Lower lobe of right lung (tissue), 2 donors: ENCODE results near the gene DBN1. TPM values are rescaled to one million over a fixed set of nuclear protein-coding genes. Genes with fewer than 3 reads are reported as not detected.

Experiments
- ATAC-seq, 2 donors: fragments of 200-7000 bp; cut with Tn5 transposase; one replicate each; pipeline ENCODE4 v1.9.1; 2020 to 2022; ENCODE audit warnings: mild to moderate bottlenecking in 2 of 2, moderate library complexity in 2 of 2
- DNase-seq: peaks from one replicate; pipeline ENCODE4 v3.0.0-alpha.2; 2020
- H3K27ac ChIP-seq: fragments of 200-600 bp; one replicate; pipeline ENCODE4 v1.8.0; 2022
- H3K27me3 ChIP-seq: fragments of 200-600 bp; one replicate; pipeline ENCODE4 v1.8.0; 2022; ENCODE audit warnings: low read depth
- H3K36me3 ChIP-seq: fragments of 200-600 bp; one replicate; pipeline ENCODE4 v1.8.0; 2022; ENCODE audit warnings: mild to moderate bottlenecking
- H3K4me1 ChIP-seq: fragments of 200-600 bp; one replicate; pipeline ENCODE4 v1.8.0; 2022
- H3K4me3 ChIP-seq: fragments of 200-600 bp; one replicate; pipeline ENCODE4 v1.8.0; 2022; ENCODE audit warnings: mild to moderate bottlenecking
- H3K9me3 ChIP-seq: fragments of 200-600 bp; one replicate; pipeline ENCODE4 v1.8.0; 2022
- intact Hi-C: fragments of 100-400 bp; cut with DNase I; formaldehyde crosslinking; loops from one replicate; pipeline ENCODE4 v1.11.0; 2022
- total RNA-seq: library from RNA; stranded (reverse); fragmentation: NEBNext Ultra II Directional; extraction: Animal tissue kit (Norgen Biotek cat#: 25700); gene quantifications from one replicate; pipeline ENCODE4 v1.2.1, GENCODE V29; 2021
- TF ChIP-seq, protein P1 (sequence below): fragments of 200-600 bp; IDR thresholded peaks from one replicate; pipeline ENCODE4 v1.8.0; 2022; ENCODE audit warnings: antibody characterized with exemption, mild to moderate bottlenecking
- donor health status: DM: no; HTN: yes; CAD: no; lungs with severe emphysema.

DBN1 gene
- total RNA-seq, 1 donor from 2014 or later, result 23.1 TPM

DNA sequence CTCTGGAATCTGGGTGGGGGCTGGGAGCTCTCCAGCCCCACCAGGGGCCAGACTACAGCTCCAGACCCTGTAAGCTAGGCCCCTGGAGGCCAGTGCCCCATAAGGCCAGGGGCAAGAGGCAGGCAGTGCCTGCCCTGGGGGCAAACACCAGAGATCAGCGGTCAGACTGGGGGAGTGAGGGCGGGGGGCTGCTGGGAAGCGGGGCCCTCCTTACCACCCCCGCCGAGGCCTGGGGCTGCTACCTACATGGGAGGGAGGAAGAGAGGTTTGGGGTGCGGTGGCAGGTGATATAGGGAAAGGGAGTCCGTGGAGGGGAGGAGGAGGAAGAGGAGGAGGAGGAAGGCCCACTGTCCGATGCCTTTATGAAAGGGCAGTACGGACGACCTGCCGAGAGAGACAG, 14.1 kb downstream of the DBN1 start:
- H3K27ac ChIP-seq, result no peak overlapping the region
- no peak for DNase-seq
- no peaks in the 10 kb centered on the region for H3K9me3 ChIP-seq
- H3K4me1 ChIP-seq, result peaks cover 33% of the 10 kb centered on the region
- TF ChIP-seq, protein P1, sequence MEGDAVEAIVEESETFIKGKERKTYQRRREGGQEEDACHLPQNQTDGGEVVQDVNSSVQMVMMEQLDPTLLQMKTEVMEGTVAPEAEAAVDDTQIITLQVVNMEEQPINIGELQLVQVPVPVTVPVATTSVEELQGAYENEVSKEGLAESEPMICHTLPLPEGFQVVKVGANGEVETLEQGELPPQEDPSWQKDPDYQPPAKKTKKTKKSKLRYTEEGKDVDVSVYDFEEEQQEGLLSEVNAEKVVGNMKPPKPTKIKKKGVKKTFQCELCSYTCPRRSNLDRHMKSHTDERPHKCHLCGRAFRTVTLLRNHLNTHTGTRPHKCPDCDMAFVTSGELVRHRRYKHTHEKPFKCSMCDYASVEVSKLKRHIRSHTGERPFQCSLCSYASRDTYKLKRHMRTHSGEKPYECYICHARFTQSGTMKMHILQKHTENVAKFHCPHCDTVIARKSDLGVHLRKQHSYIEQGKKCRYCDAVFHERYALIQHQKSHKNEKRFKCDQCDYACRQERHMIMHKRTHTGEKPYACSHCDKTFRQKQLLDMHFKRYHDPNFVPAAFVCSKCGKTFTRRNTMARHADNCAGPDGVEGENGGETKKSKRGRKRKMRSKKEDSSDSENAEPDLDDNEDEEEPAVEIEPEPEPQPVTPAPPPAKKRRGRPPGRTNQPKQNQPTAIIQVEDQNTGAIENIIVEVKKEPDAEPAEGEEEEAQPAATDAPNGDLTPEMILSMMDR, result no peak
- intact Hi-C loops, result loop anchor here (10.0 kb wide), 1 partner anchor 55 kb away; the partner anchor contains the start of genes F12 and PFN3
- H3K27me3 ChIP-seq, result no peaks in the 10 kb centered on the region
- no peak for ATAC-seq
- peaks cover 19% of the 10 kb centered on the region for H3K36me3 ChIP-seq
- H3K4me3 ChIP-seq, result no peak overlapping the region

DNA sequence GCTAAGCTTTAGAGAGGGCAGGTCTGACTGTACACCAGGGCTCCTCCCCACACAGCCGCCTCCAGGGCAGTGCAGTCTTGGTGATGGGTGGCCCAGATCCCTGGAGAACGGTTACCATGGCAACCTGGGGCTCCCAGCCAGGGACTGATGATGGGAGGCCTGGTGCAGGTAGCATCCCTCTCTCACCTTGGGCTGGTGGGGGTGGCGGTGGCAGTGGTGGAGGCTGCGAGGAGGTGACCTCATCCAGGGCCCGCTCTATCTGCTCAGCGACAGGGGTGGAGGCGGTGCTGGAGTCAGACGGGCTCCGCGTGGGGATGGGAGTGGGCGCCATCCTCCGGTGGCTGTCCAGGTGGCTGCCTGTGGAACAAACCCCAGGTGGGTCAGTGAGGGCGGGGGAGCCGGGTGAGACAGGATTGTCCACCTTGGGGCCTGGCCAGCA, 14.5 kb downstream of the DBN1 start:
- intact Hi-C loops, result loop anchor here (10.0 kb wide), 1 partner anchor 54 kb away; the partner anchor contains the start of genes F12 and PFN3
- Histone ChIP-seq H3K4me3 (no peak overlapping the region), H3K27ac (no peak overlapping the region), H3K36me3 (peaks cover 19% of the 10 kb centered on the region), H3K9me3 (no peaks in the 10 kb centered on the region), H3K27me3 (no peaks in the 10 kb centered on the region), H3K4me1 (peaks cover 38% of the 10 kb centered on the region)
- TF ChIP-seq, protein P1, result no peak
- ATAC-seq (no peak), DNase-seq (no peak)

DNA sequence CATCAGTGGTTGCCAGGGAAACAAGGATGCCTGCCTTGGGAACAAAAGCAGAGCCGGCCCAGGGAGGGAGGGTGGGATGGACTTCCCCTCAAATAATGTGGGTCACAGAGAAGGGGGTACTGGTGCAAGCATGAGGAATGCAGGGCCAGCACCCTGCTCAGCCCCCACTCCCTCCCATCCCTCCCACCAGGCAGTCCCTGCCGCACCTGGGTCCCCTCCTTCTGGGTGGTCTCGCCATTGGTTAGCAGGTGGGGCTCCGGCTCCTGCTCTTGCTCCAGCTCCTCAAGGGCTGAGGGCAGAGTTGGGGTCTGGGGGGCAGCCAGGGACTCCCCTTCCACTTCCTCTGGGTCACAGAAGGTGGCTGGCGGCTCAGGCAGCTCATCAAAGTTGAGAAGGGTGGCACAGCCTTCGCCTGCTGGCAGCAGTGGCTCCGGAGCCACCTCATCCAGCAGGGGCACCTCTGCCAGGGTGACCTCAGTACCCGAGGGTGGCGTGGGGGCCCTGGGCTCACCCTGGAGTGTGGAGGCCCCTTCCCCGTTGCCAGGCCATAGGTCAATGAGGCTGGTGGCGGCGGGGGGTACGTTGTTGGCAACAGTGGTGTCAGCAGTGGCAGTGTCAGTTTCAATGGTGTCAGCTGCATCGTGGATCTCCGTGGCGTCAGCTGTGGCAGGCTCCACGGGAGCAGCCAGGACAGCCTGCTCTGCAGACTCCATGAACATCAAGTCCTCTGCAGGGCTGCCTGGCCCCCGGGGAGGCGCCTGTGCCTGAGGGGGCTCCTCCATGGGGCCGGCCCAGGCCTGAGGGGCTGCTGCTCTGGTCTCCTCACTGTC, 15.4 kb downstream of the DBN1 start:
- TF ChIP-seq, protein P1, result no peak
- DNase-seq (no peak), ATAC-seq (no peak)
- H3K4me1 ChIP-seq, result peaks cover 40% of the 10 kb centered on the region
- H3K27ac ChIP-seq, result peak overlapping the region; percentile 6
- H3K4me3 ChIP-seq, result no peak overlapping the region
- intact Hi-C loops, result loop anchor here (10.0 kb wide), 1 partner anchor 53 kb away; the partner anchor contains the start of genes F12 and PFN3
- H3K36me3 ChIP-seq, result peaks cover 19% of the 10 kb centered on the region
- H3K9me3 ChIP-seq, result no peaks in the 10 kb centered on the region
- no peaks in the 10 kb centered on the region for H3K27me3 ChIP-seq

DNA sequence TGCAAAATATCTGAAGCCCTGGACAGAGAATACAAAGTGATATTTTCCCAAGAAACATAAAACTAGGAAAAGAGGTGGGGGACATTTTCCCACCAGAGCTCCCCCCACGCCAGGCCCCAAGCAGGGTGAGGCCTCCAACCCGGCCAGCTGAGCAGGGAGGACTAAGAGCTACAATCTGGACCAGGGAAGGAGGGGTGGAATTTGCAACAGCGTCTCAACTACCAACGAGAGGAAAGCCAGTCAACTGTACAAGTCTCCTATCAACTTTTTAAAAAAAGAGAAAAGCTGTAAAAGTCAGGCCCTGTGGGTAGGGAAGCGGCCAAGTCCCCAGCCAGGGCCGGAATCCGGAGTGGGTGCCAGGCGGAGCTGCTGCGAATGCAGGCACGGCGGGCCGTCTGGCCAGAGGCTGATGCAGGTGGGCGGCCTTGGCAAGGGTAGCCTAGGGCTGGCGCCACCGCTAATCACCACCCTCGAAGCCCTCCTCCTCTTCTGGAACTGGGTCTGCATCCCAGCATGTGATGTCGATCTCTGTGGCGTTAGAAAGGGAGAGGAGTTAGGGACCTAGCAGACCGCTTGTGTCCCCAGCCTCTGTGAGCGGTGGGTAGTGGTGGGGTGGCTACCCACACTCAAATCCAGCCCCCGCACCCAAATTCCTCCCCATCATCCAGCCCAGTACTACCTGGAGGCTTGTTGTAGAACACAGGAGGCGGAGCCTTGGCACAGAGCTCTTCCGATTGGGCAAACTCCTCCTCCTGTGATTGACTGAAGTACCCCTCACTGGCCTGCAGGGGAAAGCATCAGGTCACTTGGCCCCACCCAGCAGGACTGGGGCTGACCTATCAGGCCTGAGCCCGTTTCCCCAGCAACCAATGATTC, 16.2 kb downstream of the DBN1 start:
- DNase-seq (peak; percentile 83), ATAC-seq (peak; percentile 43 to 50)
- peaks cover 6% of the 10 kb centered on the region for H3K27me3 ChIP-seq
- peaks cover 37% of the 10 kb centered on the region for H3K4me1 ChIP-seq
- no peak overlapping the region for H3K27ac ChIP-seq
- TF ChIP-seq, protein P1, result peak; percentile 37
- H3K36me3 ChIP-seq, result peaks cover 19% of the 10 kb centered on the region
- H3K4me3 ChIP-seq, result no peak overlapping the region
- no peaks in the 10 kb centered on the region for H3K9me3 ChIP-seq
- intact Hi-C loops, result loop anchor here (10.0 kb wide), 1 partner anchor 52 kb away; the partner anchor contains the start of genes F12 and PFN3

DNA sequence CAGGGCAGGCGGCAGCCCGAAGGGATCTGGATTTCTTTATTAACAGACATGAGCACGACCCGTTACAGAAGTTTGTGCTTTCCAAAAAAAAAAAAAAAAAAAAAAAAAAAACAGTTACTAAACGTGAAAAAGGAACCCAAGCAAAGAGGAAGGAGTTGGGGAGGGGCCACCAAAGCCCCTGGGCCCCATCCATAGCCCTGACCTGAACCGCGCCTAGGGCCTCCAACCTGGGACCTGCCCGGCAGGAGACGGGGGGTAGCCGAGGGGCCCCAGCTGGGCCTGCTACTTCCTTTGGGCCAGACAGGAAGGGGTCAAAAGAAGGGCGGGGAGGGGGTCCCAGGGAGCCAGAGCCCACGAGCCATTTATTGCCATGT, 16.9 kb downstream of the DBN1 start:
- peaks cover 6% of the 10 kb centered on the region for H3K27me3 ChIP-seq
- peaks cover 31% of the 10 kb centered on the region for H3K4me1 ChIP-seq
- intact Hi-C loops, result loop anchor here (10.0 kb wide), 1 partner anchor 52 kb away; the partner anchor contains the start of genes F12 and PFN3
- H3K4me3 ChIP-seq, result peak overlapping the region; percentile 79
- ATAC-seq (no peak), DNase-seq (no peak)
- peak overlapping the region; percentile 76 for H3K27ac ChIP-seq
- TF ChIP-seq, protein P1, result no peak
- no peaks in the 10 kb centered on the region for H3K9me3 ChIP-seq
- peaks cover 19% of the 10 kb centered on the region for H3K36me3 ChIP-seq
